ENCODE results near the gene NAPG. TPM values are rescaled to one million over a fixed set of nuclear protein-coding genes. Genes with fewer than 3 reads are reported as not detected.
A peak's percentile ranks its signal among the peaks of the same experiment; 100 is the strongest.
"Not testable (repeated sequence)": the region's sequence is repeated elsewhere in the genome, so short reads cannot be mapped to it uniquely, and the experiment has no call there.

Gene NAPG
- total and polyA plus RNA-seq, 8 donors = 25.2 to 37.7 (median 29.3) TPM

DNA sequence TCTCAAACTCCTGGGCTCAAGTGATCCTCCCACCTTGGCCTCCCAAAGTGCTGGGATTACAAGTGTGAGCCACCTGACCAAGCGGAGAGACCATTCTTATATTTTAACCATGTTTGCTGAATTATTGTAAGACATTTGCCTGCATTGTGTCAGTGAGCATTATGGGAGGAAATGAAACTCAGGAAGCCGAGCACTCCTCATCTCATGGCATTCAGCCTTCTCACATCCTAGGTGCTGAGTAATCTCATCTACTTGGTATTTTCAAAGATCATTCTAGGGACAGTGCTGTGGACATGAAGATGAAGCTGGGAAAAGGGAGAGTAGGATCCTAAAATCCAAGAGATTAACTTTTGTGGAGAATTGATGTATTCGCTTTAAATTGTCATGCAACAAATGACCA lies 66.1 kb downstream of the NAPG start:
- H3K9me3 ChIP-seq = no peaks in the 10 kb centered on the region
- no peaks in the 10 kb centered on the region for H3K36me3 ChIP-seq
- H3K4me1 ChIP-seq = peaks cover 0 to 16% of the 10 kb centered on the region in 2 donors
- H3K27me3 ChIP-seq = no peaks in the 10 kb centered on the region
- TF ChIP-seq, protein P1, sequence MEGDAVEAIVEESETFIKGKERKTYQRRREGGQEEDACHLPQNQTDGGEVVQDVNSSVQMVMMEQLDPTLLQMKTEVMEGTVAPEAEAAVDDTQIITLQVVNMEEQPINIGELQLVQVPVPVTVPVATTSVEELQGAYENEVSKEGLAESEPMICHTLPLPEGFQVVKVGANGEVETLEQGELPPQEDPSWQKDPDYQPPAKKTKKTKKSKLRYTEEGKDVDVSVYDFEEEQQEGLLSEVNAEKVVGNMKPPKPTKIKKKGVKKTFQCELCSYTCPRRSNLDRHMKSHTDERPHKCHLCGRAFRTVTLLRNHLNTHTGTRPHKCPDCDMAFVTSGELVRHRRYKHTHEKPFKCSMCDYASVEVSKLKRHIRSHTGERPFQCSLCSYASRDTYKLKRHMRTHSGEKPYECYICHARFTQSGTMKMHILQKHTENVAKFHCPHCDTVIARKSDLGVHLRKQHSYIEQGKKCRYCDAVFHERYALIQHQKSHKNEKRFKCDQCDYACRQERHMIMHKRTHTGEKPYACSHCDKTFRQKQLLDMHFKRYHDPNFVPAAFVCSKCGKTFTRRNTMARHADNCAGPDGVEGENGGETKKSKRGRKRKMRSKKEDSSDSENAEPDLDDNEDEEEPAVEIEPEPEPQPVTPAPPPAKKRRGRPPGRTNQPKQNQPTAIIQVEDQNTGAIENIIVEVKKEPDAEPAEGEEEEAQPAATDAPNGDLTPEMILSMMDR (IDR thresholded peaks at IDR 0.05) = no peak
- no peak overlapping the region for H3K4me3 ChIP-seq
- H3K27ac ChIP-seq = no peak overlapping the region
- DNase-seq (no peak), ATAC-seq (no peak)
- intact Hi-C loops (cut with DNase I) = no loop called here

DNA sequence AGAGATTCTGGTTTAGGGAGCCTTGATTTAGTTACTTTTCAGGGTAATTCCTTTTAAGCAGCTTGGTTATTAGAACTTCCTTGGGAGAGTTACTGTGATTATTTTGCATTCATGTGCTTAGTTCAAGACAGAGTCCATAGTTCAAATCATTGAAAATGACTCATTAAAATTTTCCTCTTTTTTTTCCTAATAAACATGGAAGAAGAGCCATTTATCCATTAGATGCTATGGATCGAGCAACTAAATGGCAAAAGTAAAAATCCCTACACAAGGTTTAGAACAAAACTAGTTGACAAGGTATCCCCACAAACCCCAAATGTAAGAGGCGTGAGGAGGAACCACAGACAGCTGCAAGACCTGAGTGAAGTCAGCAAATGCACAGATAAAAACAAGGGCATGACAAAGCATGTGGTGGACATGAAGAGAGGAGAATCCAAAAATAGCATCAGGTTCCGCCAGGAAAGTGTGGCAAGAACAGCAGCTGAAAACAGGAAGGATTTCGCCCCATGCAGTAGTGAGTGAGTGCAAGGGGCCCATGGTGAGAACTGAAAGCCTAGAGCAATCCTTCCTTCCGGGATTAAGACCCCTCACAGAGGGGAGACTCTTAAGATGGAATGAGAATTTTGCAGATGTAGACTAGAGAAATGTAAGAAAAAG lies 67.7 kb downstream of the NAPG start:
- H3K9me3 ChIP-seq; H3K36me3 ChIP-seq; DNase-seq; H3K27me3 ChIP-seq; intact Hi-C loops (cut with DNase I); H3K4me3 ChIP-seq: not testable (repeated sequence)
- peak; percentile 36 for ATAC-seq
- Histone ChIP-seq H3K27ac (peak overlapping the region in 1 of 2 donors; percentile 78), H3K4me1 (peaks cover 0 to 16% of the 10 kb centered on the region in 2 donors)

DNA sequence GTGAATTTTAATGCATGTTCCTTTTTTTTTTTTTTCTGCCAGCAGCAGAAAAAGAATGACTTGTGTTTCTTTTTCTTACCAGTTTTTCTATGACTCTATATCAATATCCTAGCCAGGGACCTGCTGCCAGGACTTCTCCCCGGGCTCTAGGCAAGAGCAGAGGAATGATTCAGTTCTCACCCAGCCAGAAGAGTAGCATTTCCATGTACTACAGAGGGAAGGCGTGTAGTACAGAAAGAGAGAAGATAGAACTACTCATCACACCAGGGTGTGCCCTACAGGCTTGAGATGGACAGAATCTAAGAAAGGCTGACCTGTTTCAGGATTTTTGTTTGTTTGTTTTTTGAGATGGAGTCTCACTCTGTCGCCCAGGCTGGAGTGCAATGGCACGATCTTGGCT lies 70.1 kb downstream of the NAPG start:
- H3K9me3 ChIP-seq; H3K27ac ChIP-seq; ATAC-seq; H3K27me3 ChIP-seq; H3K36me3 ChIP-seq; H3K4me3 ChIP-seq; intact Hi-C loops (cut with DNase I); DNase-seq: not testable (repeated sequence)
- H3K4me1 ChIP-seq = peaks cover 0 to 16% of the 10 kb centered on the region in 2 donors

DNA sequence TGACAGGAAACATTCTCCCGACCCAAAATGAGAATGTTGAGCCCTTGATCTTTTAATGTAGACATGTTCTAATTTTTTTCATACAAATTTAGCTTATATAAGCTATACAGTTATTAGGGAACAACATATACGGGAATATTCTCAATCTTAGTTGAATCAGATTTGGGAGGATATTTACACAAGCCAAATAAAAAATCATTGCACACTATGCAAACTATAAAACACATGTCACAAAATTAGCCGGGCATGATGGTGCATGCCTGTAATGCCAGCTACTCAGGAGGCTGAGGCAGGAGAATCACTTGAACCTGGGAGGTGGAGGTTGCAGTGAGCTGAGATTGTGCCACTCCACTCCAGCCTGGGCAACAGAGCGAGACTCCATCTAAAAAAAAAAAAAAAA lies 71.9 kb downstream of the NAPG start:
- H3K4me1 ChIP-seq; H3K27ac ChIP-seq; intact Hi-C loops (cut with DNase I); ATAC-seq; H3K9me3 ChIP-seq; DNase-seq; H3K27me3 ChIP-seq; H3K36me3 ChIP-seq; H3K4me3 ChIP-seq: not testable (repeated sequence)

DNA sequence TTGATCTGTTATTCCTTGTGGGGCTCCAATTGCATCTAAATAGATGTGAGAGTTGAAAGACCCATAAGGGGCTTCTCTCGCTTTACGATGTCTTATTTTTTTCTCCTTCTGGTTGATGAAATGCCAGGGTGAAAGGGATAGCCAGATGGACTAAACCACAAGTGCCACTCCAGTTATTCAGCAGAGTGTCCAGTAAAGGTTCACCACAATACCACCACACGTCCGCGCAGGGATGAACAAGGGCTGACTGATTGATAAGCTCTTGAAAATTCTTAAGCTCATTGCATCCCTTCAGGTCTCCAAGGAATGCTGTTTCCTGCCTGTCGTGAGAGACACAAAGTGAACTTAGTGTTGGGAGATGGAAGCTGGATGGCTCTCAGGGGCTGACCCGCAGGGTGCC lies 74.9 kb downstream of the NAPG start:
- intact Hi-C loops (cut with DNase I); H3K36me3 ChIP-seq; H3K4me3 ChIP-seq; H3K9me3 ChIP-seq; H3K27ac ChIP-seq; DNase-seq; ATAC-seq; H3K4me1 ChIP-seq; H3K27me3 ChIP-seq: not testable (repeated sequence)

Other genes starting within 250 kb of the NAPG start
- 10 to 100 TPM; 27.6 to 49.0 TPM for gene APCDD1, start 71.4 kb upstream of the NAPG start, total RNA-seq
- gene APCDD1, start 71.4 kb upstream of the NAPG start, polyA plus RNA-seq (ENCODE audit: insufficient read length in 6 of 6) = 100 to 1,000 TPM; 105 to 168 (median 142) TPM

All from left lung (tissue), 10 donors.